ENCODE data around the gene C16orf95.

The C16orf95 gene

GRCh38 chr16:87254734-87255133 is 62.5 kb downstream of the C16orf95 start:
- no peak for FAIRE-seq
- TF ChIP-seq TAF1 (IDR thresholded peaks at IDR 0.05; ENCODE audit: borderline replicate concordance, low read depth, low read length) (no peak), POLR2A (IDR thresholded peaks at IDR 0.05; ENCODE audit: low read depth, low read length) (no peak), POLR2AphosphoS5 (IDR thresholded peaks at IDR 0.05; ENCODE audit: low read depth, low read length) (no peak)
- no peak for DNase-seq (ENCODE audit: insufficient read length)

DNA sequence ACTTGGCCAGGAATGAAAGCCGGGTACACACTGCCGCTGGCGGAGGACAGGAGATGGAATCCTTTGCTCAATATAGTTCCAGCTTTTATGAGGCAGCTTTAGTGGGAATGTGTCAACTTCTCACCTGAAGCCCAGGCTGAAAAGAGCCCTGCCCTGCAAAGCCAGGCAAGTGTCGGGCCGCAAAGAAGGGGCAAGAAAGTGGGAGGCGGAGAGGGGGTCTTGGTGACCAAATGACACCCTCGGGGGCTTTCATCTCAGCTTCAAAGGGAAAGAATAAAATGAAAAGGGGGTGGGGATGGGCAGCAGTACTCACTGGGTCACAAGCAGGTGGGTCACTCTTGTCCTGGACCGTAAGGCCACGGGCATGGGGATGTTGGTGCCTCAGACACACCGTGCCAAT is 62.9 kb downstream of the C16orf95 start:
- no peak for TF ChIP-seq POLR2A (IDR thresholded peaks at IDR 0.05; ENCODE audit: low read depth, low read length)
- no peak for TF ChIP-seq POLR2AphosphoS5 (IDR thresholded peaks at IDR 0.05; ENCODE audit: low read depth, low read length)
- no peak for TF ChIP-seq TAF1 (IDR thresholded peaks at IDR 0.05; ENCODE audit: borderline replicate concordance, low read depth, low read length)
- no peak for FAIRE-seq

DNA sequence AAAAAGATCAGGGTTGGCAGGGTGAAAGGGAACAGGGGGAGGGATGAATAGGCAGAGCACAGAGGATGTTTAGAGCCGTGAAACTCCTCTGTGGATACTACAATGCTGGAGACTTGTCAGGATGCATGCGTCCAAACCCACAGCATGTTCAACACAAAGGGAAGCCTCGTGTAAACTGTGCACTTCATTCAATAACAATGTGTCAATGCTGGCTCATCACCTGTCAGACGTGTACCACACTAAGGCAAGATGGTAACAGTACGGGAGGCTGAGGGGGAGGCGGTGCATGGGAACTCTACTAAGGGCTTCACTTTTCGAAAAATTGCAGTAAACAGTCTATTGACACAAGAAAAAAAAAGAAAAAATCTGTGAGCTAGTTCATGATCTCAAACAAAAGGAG is 63.7 kb downstream of the C16orf95 start:
- TF ChIP-seq POLR2A (IDR thresholded peaks at IDR 0.05; ENCODE audit: low read depth, low read length): no peak
- TF ChIP-seq POLR2AphosphoS5 (IDR thresholded peaks at IDR 0.05; ENCODE audit: low read depth, low read length): no peak
- TF ChIP-seq TAF1 (IDR thresholded peaks at IDR 0.05; ENCODE audit: borderline replicate concordance, low read depth, low read length): no peak
- DNase-seq (ENCODE audit: insufficient read length) (no peak), FAIRE-seq (no peak)

More for the DNA sequence above, 62.9 kb downstream of the C16orf95 start:
- no peak for DNase-seq (ENCODE audit: insufficient read length)

Data from GM12892 (cell line).